ENCODE results near the gene STIL.
A peak's percentile ranks its signal among the peaks of the same experiment; 100 is the strongest.
"Not testable (repeated sequence)": the region's sequence is repeated elsewhere in the genome, so short reads cannot be mapped to it uniquely, and the experiment has no call there.

Gene STIL

GRCh38 chr1:47319968-47320367, 6.0 kb upstream of the STIL start:
- not testable (repeated sequence) for DNase-seq (ENCODE audit: low read depth)

- no peak for DNase-seq (ENCODE audit: low read depth)
Observed at GRCh38 chr1:47317841-47318240, 3.9 kb upstream of the STIL start.

GRCh38 chr1:47309427-47309826, 4.5 kb downstream of the STIL start:
- DNase-seq (ENCODE audit: low read depth): no peak

- DNase-seq (ENCODE audit: low read depth): no peak
Observed at GRCh38 chr1:47302472-47302871, 11.5 kb downstream of the STIL start.

- no peak for DNase-seq (ENCODE audit: low read depth)
Observed at GRCh38 chr1:47298025-47298699, 15.8 kb downstream of the STIL start.

- DNase-seq (ENCODE audit: low read depth): no peak
Observed at GRCh38 chr1:47295579-47295978, 18.4 kb downstream of the STIL start.

- DNase-seq (ENCODE audit: low read depth): not testable (repeated sequence)
Observed at GRCh38 chr1:47294863-47295262, 19.1 kb downstream of the STIL start.

- DNase-seq (ENCODE audit: low read depth): not testable (repeated sequence)
Observed at GRCh38 chr1:47288116-47288515, 25.8 kb downstream of the STIL start.

- DNase-seq (ENCODE audit: low read depth): no peak
Observed at GRCh38 chr1:47280142-47280541, 33.8 kb downstream of the STIL start.

- no peak for DNase-seq (ENCODE audit: low read depth)
Observed at GRCh38 chr1:47276850-47277249, 37.1 kb downstream of the STIL start.

- DNase-seq (ENCODE audit: low read depth): not testable (repeated sequence)
Observed at GRCh38 chr1:47275811-47276210, 38.1 kb downstream of the STIL start.

- not testable (repeated sequence) for DNase-seq (ENCODE audit: low read depth)
Observed at GRCh38 chr1:47265529-47265928, 48.4 kb downstream of the STIL start.

GRCh38 chr1:47262787-47263413, 51.0 kb downstream of the STIL start:
- DNase-seq (ENCODE audit: low read depth): peak; percentile 14

GRCh38 chr1:47257224-47257623, 56.7 kb downstream of the STIL start:
- DNase-seq (ENCODE audit: low read depth): no peak

- DNase-seq (ENCODE audit: low read depth): no peak
Observed at GRCh38 chr1:47252795-47253194, 61.2 kb downstream of the STIL start.

GRCh38 chr1:47252369-47252768, 61.6 kb downstream of the STIL start:
- no peak for DNase-seq (ENCODE audit: low read depth)

GRCh38 chr1:47249755-47250154, 64.2 kb downstream of the STIL start:
- no peak for DNase-seq (ENCODE audit: low read depth)

- DNase-seq (ENCODE audit: low read depth): no peak
Observed at GRCh38 chr1:47244339-47244862, 69.5 kb downstream of the STIL start.

GRCh38 chr1:47243910-47244309, 70.0 kb downstream of the STIL start:
- DNase-seq (ENCODE audit: low read depth): no peak

- no peak for DNase-seq (ENCODE audit: low read depth)
Observed at GRCh38 chr1:47241114-47242113, 72.5 kb downstream of the STIL start.

GRCh38 chr1:47238935-47239592, 74.9 kb downstream of the STIL start:
- DNase-seq (ENCODE audit: low read depth): no peak

- no peak for DNase-seq (ENCODE audit: low read depth)
Observed at GRCh38 chr1:47235806-47236205, 78.1 kb downstream of the STIL start.

Data from fibroblast of the conjunctiva (primary cell).